Activated CD8-positive, alpha-beta T cell treated with anti-CD3 and anti-CD28 coated beads for 36 hours (primary cell): ENCODE data around the gene STK32A. TPM values are rescaled to one million over a fixed set of nuclear protein-coding genes. Genes with fewer than 3 reads are reported as not detected.

ENCODE experiments used
- ATAC-seq: fragments of 200-7000 bp; cut with Tn5 transposase; one replicate; pipeline ENCODE4 v1.10.0; 2021; ENCODE audit warnings: mild to moderate bottlenecking, moderate library complexity
- CTCF ChIA-PET: fragments of 350-600 bp; sonication (Branson Sonifier 250); formaldehyde crosslinking; loops from one replicate; lab custom pipeline; 2021; ENCODE audit warnings: antibody characterized with exemption; lab: Charles Lee
- POLR2A ChIA-PET: fragments of 350-600 bp; sonication (Branson Sonifier 250); formaldehyde crosslinking; loops from one replicate; lab custom pipeline; 2021; ENCODE audit warnings: antibody characterized with exemption; lab: Charles Lee
- DNase-seq: peaks from one replicate; pipeline ENCODE4 v3.0.0-alpha.2; 2020
- H3K27ac Mint-ChIP-seq: one replicate; pipeline ENCODE4 v1.8.0; 2021; ENCODE audit warnings: mild to moderate bottlenecking, mixed read lengths
- H3K27me3 Mint-ChIP-seq: one replicate; pipeline ENCODE4 v1.8.0; 2021; ENCODE audit warnings: mixed read lengths
- H3K36me3 Mint-ChIP-seq: one replicate; pipeline ENCODE4 v1.8.0; 2021; ENCODE audit warnings: low read depth, mixed read lengths
- H3K4me1 Mint-ChIP-seq: one replicate; pipeline ENCODE4 v1.8.0; 2021; ENCODE audit warnings: low read depth, mixed read lengths
- H3K4me3 Mint-ChIP-seq: one replicate; pipeline ENCODE4 v1.8.0; 2021; ENCODE audit warnings: mild to moderate bottlenecking, moderate library complexity, mixed read lengths
- H3K9me3 Mint-ChIP-seq: one replicate; pipeline ENCODE4 v1.8.0; 2021; ENCODE audit warnings: mixed read lengths
- intact Hi-C: fragments of 100-400 bp; cut with micrococcal nuclease; formaldehyde crosslinking; loops from one replicate; pipeline ENCODE4 v1.10.0; 2022
- total RNA-seq, 2 experiments: library from RNA; stranded (reverse); gene quantifications; one replicate each; pipeline ENCODE4 v1.2.3, GENCODE V29; 2021
- TF ChIP-seq, protein P1 (sequence below): fragments of 200-600 bp; IDR thresholded peaks from one replicate; pipeline ENCODE4 v1.8.0; 2022; ENCODE audit warnings: antibody characterized with exemption, mild to moderate bottlenecking

Gene STK32A
- total RNA-seq, 2 experiments from 2014 or later: not detected

GRCh38 chr5:147248561-147248960, 13.7 kb downstream of the STK32A start:
- H3K36me3 Mint-ChIP-seq: no peaks in the 10 kb centered on the region
- TF ChIP-seq, protein P1, sequence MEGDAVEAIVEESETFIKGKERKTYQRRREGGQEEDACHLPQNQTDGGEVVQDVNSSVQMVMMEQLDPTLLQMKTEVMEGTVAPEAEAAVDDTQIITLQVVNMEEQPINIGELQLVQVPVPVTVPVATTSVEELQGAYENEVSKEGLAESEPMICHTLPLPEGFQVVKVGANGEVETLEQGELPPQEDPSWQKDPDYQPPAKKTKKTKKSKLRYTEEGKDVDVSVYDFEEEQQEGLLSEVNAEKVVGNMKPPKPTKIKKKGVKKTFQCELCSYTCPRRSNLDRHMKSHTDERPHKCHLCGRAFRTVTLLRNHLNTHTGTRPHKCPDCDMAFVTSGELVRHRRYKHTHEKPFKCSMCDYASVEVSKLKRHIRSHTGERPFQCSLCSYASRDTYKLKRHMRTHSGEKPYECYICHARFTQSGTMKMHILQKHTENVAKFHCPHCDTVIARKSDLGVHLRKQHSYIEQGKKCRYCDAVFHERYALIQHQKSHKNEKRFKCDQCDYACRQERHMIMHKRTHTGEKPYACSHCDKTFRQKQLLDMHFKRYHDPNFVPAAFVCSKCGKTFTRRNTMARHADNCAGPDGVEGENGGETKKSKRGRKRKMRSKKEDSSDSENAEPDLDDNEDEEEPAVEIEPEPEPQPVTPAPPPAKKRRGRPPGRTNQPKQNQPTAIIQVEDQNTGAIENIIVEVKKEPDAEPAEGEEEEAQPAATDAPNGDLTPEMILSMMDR: no peak
- no peak overlapping the region for H3K27ac Mint-ChIP-seq
- H3K9me3 Mint-ChIP-seq: no peaks in the 10 kb centered on the region
- CTCF ChIA-PET: interaction anchor here (0.6 kb wide), 1 partner anchor 76 kb away, joined by 3 read pairs; no protein-coding TSS in a partner anchor
- POLR2A ChIA-PET: no interaction called here
- DNase-seq: no peak
- H3K4me3 Mint-ChIP-seq: no peak overlapping the region
- no peaks in the 10 kb centered on the region for H3K27me3 Mint-ChIP-seq
- H3K4me1 Mint-ChIP-seq: no peaks in the 10 kb centered on the region
- intact Hi-C loops: no loop called here
- ATAC-seq: no peak

GRCh38 chr5:147259837-147260236, 25.0 kb downstream of the STK32A start:
- H3K36me3 Mint-ChIP-seq: no peaks in the 10 kb centered on the region

DNA sequence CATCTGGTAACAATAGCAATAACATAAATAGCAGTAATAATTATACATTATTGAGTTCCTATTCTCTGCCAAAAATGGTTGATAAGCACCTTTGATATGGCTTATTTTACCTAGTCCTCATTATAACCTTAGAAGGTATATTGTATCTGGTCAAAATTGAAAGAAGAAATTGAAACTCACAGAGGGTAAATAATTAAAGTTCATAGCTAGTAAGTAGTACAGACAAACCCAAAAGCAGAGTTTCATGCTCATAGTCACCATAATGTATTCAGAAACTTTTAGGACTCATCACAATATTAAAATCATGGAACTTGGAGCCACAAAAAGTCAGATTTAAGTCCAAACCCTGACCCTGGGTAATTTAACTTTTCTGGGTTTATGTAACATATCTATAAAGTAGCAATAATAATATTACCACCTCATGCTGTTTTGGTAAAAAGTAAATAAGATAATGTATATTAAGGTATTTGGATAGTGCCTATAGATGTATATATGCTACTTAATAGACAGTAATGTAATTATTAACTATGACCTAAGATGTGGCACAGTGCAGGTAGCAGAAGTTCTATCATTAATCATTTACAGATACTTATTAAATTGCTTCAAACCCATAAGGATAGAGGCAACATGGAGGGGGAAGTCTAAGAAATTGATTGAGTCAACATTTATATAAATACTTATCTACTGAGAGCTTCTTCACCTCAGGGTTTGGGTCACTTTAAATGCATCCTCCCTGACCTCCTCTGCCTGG, 32.4 kb downstream of the STK32A start:
- Mint-ChIP-seq H3K4me3 (no peak overlapping the region), H3K9me3 (peaks cover 3% of the 10 kb centered on the region), H3K27me3 (peaks cover 2% of the 10 kb centered on the region), H3K27ac (no peak overlapping the region), H3K36me3 (no peaks in the 10 kb centered on the region), H3K4me1 (no peaks in the 10 kb centered on the region)
- DNase-seq (no peak), ATAC-seq (no peak)
- ChIA-PET CTCF (no interaction called here), POLR2A (no interaction called here)
- TF ChIP-seq, protein P1: no peak
- intact Hi-C loops: no loop called here

More at GRCh38 chr5:147259837-147260236, 25.0 kb downstream of the STK32A start:
- intact Hi-C loops: no loop called here
- TF ChIP-seq, protein P1: no peak
- Mint-ChIP-seq H3K27ac (no peak overlapping the region), H3K27me3 (peaks cover 8% of the 10 kb centered on the region), H3K4me1 (no peaks in the 10 kb centered on the region), H3K9me3 (peaks cover 2% of the 10 kb centered on the region), H3K4me3 (no peak overlapping the region)
- CTCF ChIA-PET: no interaction called here
- DNase-seq (no peak), ATAC-seq (no peak)
- POLR2A ChIA-PET: no interaction called here

DNA sequence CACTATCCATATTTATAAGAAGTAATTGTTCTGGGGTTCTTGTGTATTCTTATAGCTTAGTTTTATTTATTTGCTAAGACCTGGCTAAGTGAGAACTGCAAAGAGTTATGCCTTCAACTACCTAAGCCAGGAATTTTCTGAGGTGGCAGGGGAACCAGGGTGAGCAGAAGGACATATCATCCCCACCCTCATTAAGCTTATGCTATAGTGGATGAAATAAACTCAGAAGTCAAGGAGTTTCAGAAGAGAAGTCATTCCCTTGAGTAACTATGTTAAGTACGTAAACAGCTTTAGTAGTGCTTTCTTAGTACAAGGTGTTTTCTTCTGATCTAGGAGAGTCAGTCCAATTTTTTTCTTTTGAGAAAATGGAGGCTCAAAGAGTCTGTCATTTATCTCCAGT, 41.7 kb downstream of the STK32A start:
- Mint-ChIP-seq H3K36me3 (no peaks in the 10 kb centered on the region), H3K4me1 (no peaks in the 10 kb centered on the region), H3K9me3 (no peaks in the 10 kb centered on the region), H3K27me3 (peaks cover 7% of the 10 kb centered on the region), H3K27ac (no peak overlapping the region), H3K4me3 (no peak overlapping the region)
- intact Hi-C loops: no loop called here
- POLR2A ChIA-PET: interaction anchor here (0.7 kb wide), 1 partner anchor 354 kb away, joined by 3 read pairs; no protein-coding TSS in a partner anchor
- ATAC-seq: no peak
- TF ChIP-seq, protein P1: no peak
- CTCF ChIA-PET: no interaction called here
- DNase-seq: no peak

DNA sequence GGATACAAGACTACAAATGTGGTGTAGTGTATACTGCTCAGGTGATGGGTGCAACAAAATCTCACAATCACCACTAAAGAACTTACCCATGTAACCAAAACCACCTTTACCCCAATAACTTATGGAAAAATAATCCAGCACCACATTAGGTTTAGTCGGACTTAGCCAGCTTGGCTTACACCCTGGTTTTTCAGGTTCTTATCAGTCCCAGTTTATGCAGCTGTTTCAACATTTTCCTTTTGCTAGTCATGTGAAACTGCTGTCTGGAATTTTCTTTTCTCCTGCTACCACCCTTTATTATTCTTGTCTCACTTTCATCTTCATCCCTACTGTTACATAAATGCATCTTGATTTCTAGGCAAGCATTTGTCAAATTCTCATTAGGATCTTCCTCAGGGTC, 51.5 kb downstream of the STK32A start:
- intact Hi-C loops: no loop called here
- ATAC-seq (no peak), DNase-seq (no peak)
- no peaks in the 10 kb centered on the region for H3K36me3 Mint-ChIP-seq
- H3K27ac Mint-ChIP-seq: no peak overlapping the region
- ChIA-PET POLR2A (no interaction called here), CTCF (no interaction called here)
- peaks cover 1% of the 10 kb centered on the region for H3K27me3 Mint-ChIP-seq
- TF ChIP-seq, protein P1: no peak
- no peaks in the 10 kb centered on the region for H3K4me1 Mint-ChIP-seq
- no peak overlapping the region for H3K4me3 Mint-ChIP-seq
- peaks cover 14% of the 10 kb centered on the region for H3K9me3 Mint-ChIP-seq
